Measurements from ENCODE around the gene DYNC1H1. TPM values are rescaled to one million over a fixed set of nuclear protein-coding genes. Genes with fewer than 3 reads are reported as not detected.
"Not testable (repeated sequence)": the region's sequence is repeated elsewhere in the genome, so short reads cannot be mapped to it uniquely, and the experiment has no call there.

Gene DYNC1H1
- total RNA-seq, 1 donor from 2014 or later: 237 TPM

DNA sequence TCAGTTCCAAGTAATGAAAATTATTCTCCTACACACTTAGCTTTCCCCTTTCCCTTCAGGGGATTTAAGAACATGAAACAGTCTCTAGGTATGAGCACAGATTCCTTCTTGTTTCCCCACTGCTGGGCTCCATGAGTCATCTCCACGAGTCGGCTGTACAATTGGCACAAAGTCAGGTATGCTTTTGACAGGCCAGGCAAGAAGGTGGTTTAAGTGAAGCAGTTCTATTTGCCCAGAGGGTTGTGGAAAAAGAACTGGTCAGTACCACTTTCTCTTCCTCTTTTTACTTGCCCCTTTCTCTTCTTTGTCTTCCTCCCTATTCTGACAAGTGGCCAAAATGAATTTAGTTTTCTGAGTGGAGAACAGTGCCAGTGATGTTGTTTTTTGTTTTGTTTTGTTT is 16.3 kb downstream of the DYNC1H1 start:
- peaks cover 33% of the 10 kb centered on the region for H3K36me3 ChIP-seq
- no peaks in the 10 kb centered on the region for H3K4me1 ChIP-seq
- no peak overlapping the region for H3K4me3 ChIP-seq
- Mint-ChIP-seq H3K9me3 (no peaks in the 10 kb centered on the region), H3K4me1 (no peaks in the 10 kb centered on the region), H3K27me3 (ENCODE audit: insufficient read depth, low read depth) (no peaks in the 10 kb centered on the region), H3K36me3 (peaks cover 38% of the 10 kb centered on the region), H3K27ac (no peak overlapping the region), H3K4me3 (no peak overlapping the region)
- H3K9ac ChIP-seq: no peak overlapping the region
- H3K27me3 ChIP-seq: no peaks in the 10 kb centered on the region
- H3K9me3 ChIP-seq (ENCODE audit: low read depth): no peaks in the 10 kb centered on the region
- no peak overlapping the region for H2AFZ ChIP-seq (replicated peaks)
- TF ChIP-seq EZH2phosphoT487 (IDR thresholded peaks at IDR 0.05): no peak
- TF ChIP-seq CTCF (IDR thresholded peaks at IDR 0.05): no peak
- TF ChIP-seq EZH2 (IDR thresholded peaks at IDR 0.05): no peak
- H3K4me2 ChIP-seq: no peak overlapping the region
- no peak overlapping the region for H3K27ac ChIP-seq
- H4K20me1 ChIP-seq (ENCODE audit: low read depth): peaks cover 32% of the 10 kb centered on the region
- peaks cover 21% of the 10 kb centered on the region for H3K79me2 ChIP-seq (ENCODE audit: low read depth)
- H3F3A ChIP-seq (ENCODE audit: low read depth): peaks cover 5% of the 10 kb centered on the region
- DNase-seq (ENCODE audit: low spot score): no peak

DNA sequence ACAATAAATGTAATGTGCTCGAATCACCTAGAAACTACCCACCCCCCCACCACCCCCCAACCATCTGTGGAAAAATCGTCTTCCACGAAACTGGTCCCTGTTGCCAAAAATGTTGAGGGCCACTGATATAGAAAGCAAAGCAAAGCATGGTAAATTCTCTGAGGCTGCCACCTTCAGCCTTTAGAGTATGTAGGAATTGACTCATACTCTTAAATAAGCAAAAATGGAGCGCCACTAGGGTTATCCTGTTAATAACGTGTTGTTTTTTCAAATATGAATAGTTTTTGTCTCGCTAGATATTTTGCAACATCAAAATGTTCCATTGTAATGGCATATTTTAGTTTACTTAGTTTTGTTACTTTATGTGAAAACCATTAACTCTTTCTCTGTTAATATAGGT is 18.2 kb downstream of the DYNC1H1 start:
- Histone ChIP-seq H3K9ac (no peak overlapping the region), H3K9me3 (ENCODE audit: low read depth) (no peaks in the 10 kb centered on the region), H3K27ac (no peak overlapping the region), H3K4me1 (no peaks in the 10 kb centered on the region), H3K27me3 (no peaks in the 10 kb centered on the region), H3K4me3 (no peak overlapping the region), H3K36me3 (peaks cover 22% of the 10 kb centered on the region), H3F3A (ENCODE audit: low read depth) (no peaks in the 10 kb centered on the region), H2AFZ (replicated peaks) (no peak overlapping the region), H3K79me2 (ENCODE audit: low read depth) (peaks cover 2% of the 10 kb centered on the region), H3K4me2 (no peak overlapping the region), H4K20me1 (ENCODE audit: low read depth) (peaks cover 22% of the 10 kb centered on the region)
- no peak overlapping the region for H3K4me3 Mint-ChIP-seq
- TF ChIP-seq EZH2phosphoT487 (IDR thresholded peaks at IDR 0.05) (no peak), CTCF (IDR thresholded peaks at IDR 0.05) (no peak), EZH2 (IDR thresholded peaks at IDR 0.05) (no peak)
- H3K27ac Mint-ChIP-seq: no peak overlapping the region
- no peaks in the 10 kb centered on the region for H3K9me3 Mint-ChIP-seq
- H3K4me1 Mint-ChIP-seq: no peaks in the 10 kb centered on the region
- H3K27me3 Mint-ChIP-seq (ENCODE audit: insufficient read depth, low read depth): no peaks in the 10 kb centered on the region
- DNase-seq (ENCODE audit: low spot score): no peak
- peaks cover 44% of the 10 kb centered on the region for H3K36me3 Mint-ChIP-seq

- Histone ChIP-seq H4K20me1 (ENCODE audit: low read depth) (peaks cover 11% of the 10 kb centered on the region), H3K36me3 (peaks cover 21% of the 10 kb centered on the region)
- H3K9me3 Mint-ChIP-seq; H3K4me1 ChIP-seq; H3K27me3 ChIP-seq; H3K27ac Mint-ChIP-seq; H3K27ac ChIP-seq; H3K4me1 Mint-ChIP-seq; H3K9ac ChIP-seq; H3K79me2 ChIP-seq (ENCODE audit: low read depth); H3K4me3 Mint-ChIP-seq; H3K9me3 ChIP-seq (ENCODE audit: low read depth); H3K27me3 Mint-ChIP-seq (ENCODE audit: insufficient read depth, low read depth); H3K4me3 ChIP-seq; DNase-seq (ENCODE audit: low spot score); H3F3A ChIP-seq (ENCODE audit: low read depth); H3K4me2 ChIP-seq; H2AFZ ChIP-seq (replicated peaks): not testable (repeated sequence)
- peaks cover 53% of the 10 kb centered on the region for H3K36me3 Mint-ChIP-seq
Measured at GRCh38 chr14:101984831-101985230, 20.5 kb downstream of the DYNC1H1 start.

DNA sequence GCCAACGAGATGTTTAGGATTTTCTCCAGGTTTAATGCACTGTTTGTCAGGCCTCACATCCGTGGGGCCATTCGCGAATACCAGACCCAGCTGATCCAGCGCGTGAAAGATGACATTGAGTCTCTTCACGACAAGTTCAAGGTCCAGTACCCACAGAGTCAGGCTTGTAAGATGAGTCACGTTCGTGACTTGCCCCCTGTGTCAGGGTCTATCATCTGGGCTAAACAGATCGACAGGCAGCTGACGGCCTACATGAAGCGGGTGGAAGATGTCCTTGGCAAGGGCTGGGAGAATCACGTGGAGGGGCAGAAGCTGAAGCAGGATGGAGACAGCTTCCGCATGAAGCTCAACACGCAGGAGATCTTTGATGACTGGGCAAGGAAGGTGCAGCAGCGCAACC is 21.6 kb downstream of the DYNC1H1 start:
- Histone ChIP-seq H3K4me1 (no peaks in the 10 kb centered on the region), H3K36me3 (peaks cover 15% of the 10 kb centered on the region), H3K9ac (no peak overlapping the region), H4K20me1 (ENCODE audit: low read depth) (peaks cover 11% of the 10 kb centered on the region), H2AFZ (replicated peaks) (no peak overlapping the region), H3K4me3 (no peak overlapping the region), H3K27ac (no peak overlapping the region), H3K4me2 (no peak overlapping the region), H3K27me3 (no peaks in the 10 kb centered on the region), H3K9me3 (ENCODE audit: low read depth) (no peaks in the 10 kb centered on the region), H3K79me2 (ENCODE audit: low read depth) (no peaks in the 10 kb centered on the region), H3F3A (ENCODE audit: low read depth) (no peaks in the 10 kb centered on the region)
- no peaks in the 10 kb centered on the region for H3K27me3 Mint-ChIP-seq (ENCODE audit: insufficient read depth, low read depth)
- no peaks in the 10 kb centered on the region for H3K4me1 Mint-ChIP-seq
- no peak overlapping the region for H3K4me3 Mint-ChIP-seq
- no peaks in the 10 kb centered on the region for H3K9me3 Mint-ChIP-seq
- no peak for DNase-seq (ENCODE audit: low spot score)
- H3K27ac Mint-ChIP-seq: no peak overlapping the region
- TF ChIP-seq EZH2 (IDR thresholded peaks at IDR 0.05) (no peak), CTCF (IDR thresholded peaks at IDR 0.05) (no peak), EZH2phosphoT487 (IDR thresholded peaks at IDR 0.05) (no peak)
- peaks cover 49% of the 10 kb centered on the region for H3K36me3 Mint-ChIP-seq
